HepG2 (cell line): ENCODE results near the gene BRIP1. TPM values are rescaled to one million over a fixed set of nuclear protein-coding genes. Genes with fewer than 3 reads are reported as not detected.

ENCODE experiments used
- ATAC-seq: fragments of 200-7000 bp; cut with Tn5 transposase; 3 replicates; pipeline ENCODE4 v1.9.1; 2020; ENCODE audit warnings: mild to moderate bottlenecking, moderate library complexity
- BruUV-seq: library from RNA; stranded (reverse); fragments of 400-500 nt; replicated peaks from 2 replicates; lab custom pipeline; 2021; lab: Mats Ljungman, UMichigan
- CTCF ChIA-PET: fragments of 300-600 bp; formaldehyde crosslinking; extraction: SDS; loops from one replicate; lab custom pipeline; 2021; ENCODE audit warnings: low total read pairs, inconsistent platforms, low intra/inter-chr PET ratio; lab: Yijun Ruan, JAX
- POLR2A ChIA-PET: fragments of 350-600 bp; sonication (Branson Sonifier 250); formaldehyde crosslinking; loops from one replicate; lab custom pipeline; 2020; ENCODE audit warnings: antibody characterized with exemption, inconsistent platforms; lab: Yijun Ruan, JAX
- DNase-seq: peaks from one replicate; pipeline ENCODE4 v3.0.0-alpha.2; 2015; ENCODE audit warnings: low spot score
- FAIRE-seq: peaks from 3 replicates; lab custom pipeline; 2011; peaks lifted over from hg19 to GRCh38; lab: Jason Lieb, UNC
- H2AFZ ChIP-seq: one replicate; pipeline ENCODE4 v1.6.1; 2011; ENCODE audit warnings: low read length, inconsistent platforms
- H3K27ac ChIP-seq: fragments of 300-600 bp; 3 replicates; pipeline ENCODE4 v1.8.0; 2011; ENCODE audit warnings: mixed run types, mild to moderate bottlenecking, mixed read lengths, low read length, inconsistent platforms; ENCODE audit not compliant: insufficient read depth; ENCODE audit errors: extremely low read length
- H3K27me3 ChIP-seq, 2 experiments: fragments of 200-600 bp in 1 of 2; 2 replicates in 1 of 2; 3 replicates in 1 of 2; pipeline versions ENCODE4 v1.6.0 to v1.8.0; 2011; ENCODE audit warnings: low read length in 2 of 2, mild to moderate bottlenecking in 2 of 2, moderate library complexity in 2 of 2, inconsistent platforms in 1 of 2; ENCODE audit not compliant: insufficient read depth in 2 of 2, control insufficient read depth in 1 of 2
- H3K36me3 ChIP-seq, 2 experiments: fragments of 200-600 bp in 1 of 2; replicated peaks in 1 of 2; 2 replicates in 1 of 2; 3 replicates in 1 of 2; pipeline versions ENCODE4 v1.5.1 to v1.8.0; 2011; ENCODE audit warnings: low read length in 2 of 2, inconsistent platforms in 1 of 2; ENCODE audit not compliant: insufficient read depth in 2 of 2, control insufficient read depth in 1 of 2
- H3K4me1 ChIP-seq: 2 replicates; pipeline ENCODE4 v1.5.1; 2012; ENCODE audit warnings: low read length, inconsistent platforms; ENCODE audit not compliant: insufficient read depth
- H3K4me2 ChIP-seq: 2 replicates; pipeline ENCODE4 v1.6.0; 2011; ENCODE audit warnings: low read depth, low read length, inconsistent platforms
- H3K4me3 ChIP-seq, 3 experiments: fragments of 200-600 bp in 1 of 3; sonication (generic), shearing (Covaris generic) in 1 of 3; replicated peaks in 1 of 3; 2 replicates each; pipeline ENCODE4 v1.5.1; 2011 to 2016; ENCODE audit warnings: low read length in 3 of 3, inconsistent platforms in 2 of 3, low read depth in 2 of 3, mild to moderate bottlenecking in 2 of 3, control low read depth in 1 of 3, mixed read lengths in 1 of 3; ENCODE audit not compliant: insufficient read depth in 1 of 3
- H3K79me2 ChIP-seq: one replicate; pipeline ENCODE4 v1.6.1; 2011; ENCODE audit warnings: low read length, inconsistent platforms; ENCODE audit not compliant: insufficient read depth
- H3K9ac ChIP-seq: 2 replicates; pipeline ENCODE4 v1.6.0; 2011; ENCODE audit warnings: mild to moderate bottlenecking, low read depth, low read length, inconsistent platforms; ENCODE audit not compliant: insufficient read depth
- H3K9me3 ChIP-seq: 2 replicates; pipeline ENCODE4 v1.5.1; 2012; ENCODE audit warnings: mild to moderate bottlenecking, low read length
- H4K20me1 ChIP-seq: 2 replicates; pipeline ENCODE4 v1.6.0; 2011; ENCODE audit warnings: inconsistent platforms, mild to moderate bottlenecking, low read length, moderate library complexity; ENCODE audit not compliant: insufficient read depth
- TARDBP ChIP-seq: sonication (generic); formaldehyde crosslinking; IDR thresholded peaks from 2 replicates; pipeline ENCODE4 v1.8.0; 2022; ENCODE audit warnings: mild to moderate bottlenecking, missing genetic modification reagents
- YEATS4 ChIP-seq: sonication (generic); formaldehyde crosslinking; IDR thresholded peaks from 2 replicates; pipeline ENCODE4 v1.4.0; 2020; ENCODE audit warnings: missing genetic modification reagents, borderline replicate concordance
- WGBS: methylation state at CpG from one replicate; pipeline ENCODE4 v1.1.6; 2017; ENCODE audit warnings: low lambda C conversion rate; 5-methylcytosine and 5-hydroxymethylcytosine counted together
- in situ Hi-C: cut with HindIII; loops from 2 replicates; pipeline ENCODE4 v1.10.0; 2017; ENCODE audit warnings: low pct_unique_long_range_greater_than_20kb; ENCODE audit not compliant: extremely low pct_ligation_motif_present
- intact Hi-C: fragments of 100-400 bp; cut with micrococcal nuclease; formaldehyde crosslinking; loops from one replicate; pipeline ENCODE4 v1.10.0; 2022; ENCODE audit not compliant: unreplicated experiment
- polyA plus RNA-seq, 8 experiments: library from polyadenylated mRNA; depleted of rRNA in 3 of 8; stranded (reverse) in 7 of 8; unstranded in 1 of 8; fragments of >200 nt; fragmentation: Illumina TruSeq in 4 of 8; extraction: Trizol in 4 of 8; gene quantifications; 2 replicates each; pipeline versions ENCODE4 v1.2.1 to v1.2.3, GENCODE V29; 2011 to 2016; ENCODE audit warnings: low read depth in 4 of 8, missing spikeins in 1 of 8, mixed read lengths in 1 of 8; ENCODE audit not compliant: insufficient read depth in 1 of 8
- total RNA-seq, 5 experiments: library from RNA; depleted of rRNA; stranded (reverse); fragments of >200 nt; fragmentation: Illumina TruSeq; extraction: Trizol; gene quantifications; 2 replicates each; pipeline ENCODE4 v1.2.3, GENCODE V29; 2016; ENCODE audit warnings: low read depth in 1 of 5
- TF ChIP-seq, protein P1 (sequence below): sonication (generic); formaldehyde crosslinking; IDR thresholded peaks from 2 replicates; pipeline ENCODE4 v1.4.0; 2020; ENCODE audit warnings: missing genetic modification reagents
- TF ChIP-seq, protein P2 (sequence below): fragments of 450-650 bp; IDR thresholded peaks from 2 replicates; pipeline ENCODE4 v1.6.1; 2017
- TF ChIP-seq, protein P3 (sequence below): sonication (generic); formaldehyde crosslinking; conservative IDR thresholded peaks from 2 replicates; pipeline ENCODE4 v1.8.0; 2022; ENCODE audit warnings: low read depth, missing genetic modification reagents

Gene BRIP1
- total and polyA plus RNA-seq, 2 of the 13 experiments (the other 11 are each of a cell fraction or from before 2014, with no cell fraction given) = 3.8 to 27.7 TPM

DNA sequence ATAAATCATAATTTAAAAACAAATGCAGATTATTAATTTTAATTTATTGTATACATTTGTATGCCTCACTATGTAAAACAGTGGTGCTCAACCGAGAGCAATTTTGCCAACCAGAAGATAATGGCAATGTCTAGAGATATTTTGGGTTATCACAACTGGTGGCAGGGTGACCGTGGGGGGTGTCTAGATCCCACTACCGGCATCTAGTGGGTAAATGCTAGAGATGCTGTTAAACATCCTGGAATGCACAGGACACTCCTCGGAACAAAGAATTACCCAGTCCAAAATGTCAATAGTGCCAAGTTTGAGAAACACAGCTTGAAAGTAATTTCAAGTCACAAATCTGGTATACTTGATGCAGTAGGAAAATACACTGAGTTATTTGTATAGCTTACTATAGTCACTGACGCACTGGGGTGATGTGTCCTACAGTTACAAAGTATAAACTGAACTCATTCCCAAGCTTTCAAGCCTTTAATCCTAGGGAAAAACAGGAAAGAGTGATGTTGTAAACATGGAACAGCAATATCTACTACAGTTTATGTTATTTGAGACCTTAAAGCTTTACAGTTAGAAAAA, 133.5 kb downstream of the BRIP1 start:
- whole genome bisulfite sequencing = 94% methylated on average over 5 of the region's 5 CpGs
- Histone ChIP-seq H3K9ac (no peak overlapping the region), H2AFZ (no peak overlapping the region), H3K27me3 (no peaks in the 10 kb centered on the region), H3K79me2 (no peaks in the 10 kb centered on the region), H3K27ac (no peak overlapping the region), H3K4me3 (no peak overlapping the region), H3K4me2 (no peak overlapping the region), H3K4me1 (no peaks in the 10 kb centered on the region), H4K20me1 (no peaks in the 10 kb centered on the region), H3K9me3 (no peaks in the 10 kb centered on the region), H3K36me3 (no peaks in the 10 kb centered on the region; a peak in 1 of 5 replicates)
- FAIRE-seq = no peak
- intact Hi-C loops = no loop called here
- ChIA-PET POLR2A (no interaction called here), CTCF (no interaction called here)
- TF ChIP-seq, protein P1, sequence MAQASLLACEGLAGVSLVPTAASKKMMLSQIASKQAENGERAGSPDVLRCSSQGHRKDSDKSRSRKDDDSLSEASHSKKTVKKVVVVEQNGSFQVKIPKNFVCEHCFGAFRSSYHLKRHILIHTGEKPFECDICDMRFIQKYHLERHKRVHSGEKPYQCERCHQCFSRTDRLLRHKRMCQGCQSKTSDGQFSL (CRISPR knock-in tag) = peak; percentile 82; the same call in 1 of the 2 replicates
- TF ChIP-seq, protein P2, sequence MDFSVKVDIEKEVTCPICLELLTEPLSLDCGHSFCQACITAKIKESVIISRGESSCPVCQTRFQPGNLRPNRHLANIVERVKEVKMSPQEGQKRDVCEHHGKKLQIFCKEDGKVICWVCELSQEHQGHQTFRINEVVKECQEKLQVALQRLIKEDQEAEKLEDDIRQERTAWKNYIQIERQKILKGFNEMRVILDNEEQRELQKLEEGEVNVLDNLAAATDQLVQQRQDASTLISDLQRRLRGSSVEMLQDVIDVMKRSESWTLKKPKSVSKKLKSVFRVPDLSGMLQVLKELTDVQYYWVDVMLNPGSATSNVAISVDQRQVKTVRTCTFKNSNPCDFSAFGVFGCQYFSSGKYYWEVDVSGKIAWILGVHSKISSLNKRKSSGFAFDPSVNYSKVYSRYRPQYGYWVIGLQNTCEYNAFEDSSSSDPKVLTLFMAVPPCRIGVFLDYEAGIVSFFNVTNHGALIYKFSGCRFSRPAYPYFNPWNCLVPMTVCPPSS = no peak
- no peak for TF ChIP-seq TARDBP (CRISPR knock-in tag)
- TF ChIP-seq, protein P3, sequence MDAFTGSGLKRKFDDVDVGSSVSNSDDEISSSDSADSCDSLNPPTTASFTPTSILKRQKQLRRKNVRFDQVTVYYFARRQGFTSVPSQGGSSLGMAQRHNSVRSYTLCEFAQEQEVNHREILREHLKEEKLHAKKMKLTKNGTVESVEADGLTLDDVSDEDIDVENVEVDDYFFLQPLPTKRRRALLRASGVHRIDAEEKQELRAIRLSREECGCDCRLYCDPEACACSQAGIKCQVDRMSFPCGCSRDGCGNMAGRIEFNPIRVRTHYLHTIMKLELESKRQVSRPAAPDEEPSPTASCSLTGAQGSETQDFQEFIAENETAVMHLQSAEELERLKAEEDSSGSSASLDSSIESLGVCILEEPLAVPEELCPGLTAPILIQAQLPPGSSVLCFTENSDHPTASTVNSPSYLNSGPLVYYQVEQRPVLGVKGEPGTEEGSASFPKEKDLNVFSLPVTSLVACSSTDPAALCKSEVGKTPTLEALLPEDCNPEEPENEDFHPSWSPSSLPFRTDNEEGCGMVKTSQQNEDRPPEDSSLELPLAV (CRISPR knock-in tag) = no peak
- TF ChIP-seq YEATS4 (CRISPR knock-in tag) = no peak
- ATAC-seq = no peak
- DNase-seq = no peak
- in situ Hi-C loops = no loop called here
- BruUV-seq = no TSS peak
